T-helper 1 cell treated with Interleukin-12 subunit alpha and Interleukin-12 subunit beta and Interleukin-4 antibody, amounts not matched to agents 30 μg/mL and 1 μg/mL, for 36 hours (primary cell): Measurements from ENCODE around the gene NMB.
"Not testable (repeated sequence)": the region's sequence is repeated elsewhere in the genome, so short reads cannot be mapped to it uniquely, and the experiment has no call there.

Experiments
- H3K27ac Mint-ChIP-seq: one replicate; pipeline ENCODE4 v1.8.0; 2021; ENCODE audit warnings: mild to moderate bottlenecking, mixed read lengths
- H3K27me3 Mint-ChIP-seq: one replicate; pipeline ENCODE4 v1.8.0; 2021; ENCODE audit warnings: low read depth, mixed read lengths
- H3K36me3 Mint-ChIP-seq: one replicate; pipeline ENCODE4 v1.8.0; 2021; ENCODE audit warnings: low read depth, mixed read lengths
- H3K4me1 Mint-ChIP-seq: one replicate; pipeline ENCODE4 v1.8.0; 2021; ENCODE audit warnings: low read depth, mixed read lengths
- H3K4me3 Mint-ChIP-seq: one replicate; pipeline ENCODE4 v1.8.0; 2021; ENCODE audit warnings: mild to moderate bottlenecking, moderate library complexity, mixed read lengths
- H3K9me3 Mint-ChIP-seq: one replicate; pipeline ENCODE4 v1.8.0; 2021; ENCODE audit warnings: mixed read lengths

Gene NMB, protein sequence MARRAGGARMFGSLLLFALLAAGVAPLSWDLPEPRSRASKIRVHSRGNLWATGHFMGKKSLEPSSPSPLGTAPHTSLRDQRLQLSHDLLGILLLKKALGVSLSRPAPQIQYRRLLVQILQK

GRCh38 chr15:84658080-84658787, at the start of gene NMB:
NMB (minus strand) TSS chr15:84658199; CDS start chr15:84658152, 47 bp downstream.
- Mint-ChIP-seq H3K27me3 (no peaks in the 10 kb centered on the region), H3K4me3 (peak within 1 kb of the TSS; percentile 78), H3K4me1 (peaks cover 21% of the 10 kb centered on the region), H3K36me3 (peaks cover 4% of the 10 kb centered on the region), H3K27ac (peak within 1 kb of the TSS; percentile 55), H3K9me3 (no peaks in the 10 kb centered on the region)

DNA sequence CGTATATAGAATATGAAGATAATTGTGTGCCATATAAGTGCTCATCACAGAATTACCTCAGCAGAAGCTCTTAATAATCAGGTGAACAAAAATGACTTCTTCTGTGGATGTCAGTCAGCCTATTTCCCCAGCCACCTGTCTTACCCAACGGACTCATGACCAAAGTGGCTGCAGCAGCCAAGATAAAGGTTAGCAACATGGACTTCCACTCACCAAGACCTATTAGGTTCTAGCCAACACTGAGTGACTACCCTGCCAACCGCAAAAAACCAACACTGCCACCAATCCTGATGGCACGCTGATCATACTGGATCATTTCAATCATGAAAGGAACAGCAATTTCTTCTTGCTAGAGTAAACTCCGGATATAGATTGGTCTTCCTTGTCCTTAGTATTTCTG, 45.8 kb upstream of the NMB start:
- no peaks in the 10 kb centered on the region for H3K27me3 Mint-ChIP-seq
- no peak overlapping the region for H3K4me3 Mint-ChIP-seq
- peaks cover 35% of the 10 kb centered on the region for H3K4me1 Mint-ChIP-seq
- H3K36me3 Mint-ChIP-seq, result peaks cover 17% of the 10 kb centered on the region
- H3K9me3 Mint-ChIP-seq, result no peaks in the 10 kb centered on the region
- no peak overlapping the region for H3K27ac Mint-ChIP-seq

DNA sequence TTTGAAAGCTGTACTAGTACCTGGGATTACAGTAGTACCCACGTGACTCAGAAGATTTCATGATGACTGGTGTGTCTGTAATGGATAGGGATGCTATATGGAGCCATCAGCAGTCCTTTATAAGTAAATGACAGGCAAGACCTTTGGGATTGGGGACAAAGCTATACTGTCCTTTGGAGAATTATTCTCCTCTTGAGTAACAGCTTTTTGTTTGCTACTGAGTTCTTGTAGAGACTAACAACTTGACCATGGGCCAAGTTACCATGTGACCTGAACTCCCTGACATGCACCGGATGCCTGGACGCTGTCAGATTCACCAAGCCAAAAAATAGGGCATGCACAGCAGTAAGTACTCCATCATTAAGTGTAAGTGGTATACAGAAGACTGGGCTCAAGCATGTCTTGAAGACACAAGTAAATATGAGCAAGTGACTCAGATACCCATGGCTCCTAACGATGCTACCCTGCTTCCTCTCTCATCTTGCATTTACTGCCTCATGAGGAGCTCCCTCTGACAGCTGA, 45.0 kb upstream of the NMB start:
- H3K4me3 Mint-ChIP-seq, result no peak overlapping the region
- no peaks in the 10 kb centered on the region for H3K9me3 Mint-ChIP-seq
- H3K27me3 Mint-ChIP-seq, result no peaks in the 10 kb centered on the region
- H3K27ac Mint-ChIP-seq, result no peak overlapping the region
- H3K36me3 Mint-ChIP-seq, result peaks cover 12% of the 10 kb centered on the region
- H3K4me1 Mint-ChIP-seq, result peaks cover 28% of the 10 kb centered on the region

- Mint-ChIP-seq H3K4me1 (peaks cover 29% of the 10 kb centered on the region), H3K4me3 (no peak overlapping the region), H3K27ac (no peak overlapping the region), H3K36me3 (peaks cover 5% of the 10 kb centered on the region), H3K27me3 (no peaks in the 10 kb centered on the region), H3K9me3 (no peaks in the 10 kb centered on the region)
Observed at GRCh38 chr15:84699538-84700191, 41.7 kb upstream of the NMB start.

GRCh38 chr15:84697236-84697990, 39.4 kb upstream of the NMB start:
- H3K4me1 Mint-ChIP-seq, result peaks cover 22% of the 10 kb centered on the region
- no peak overlapping the region for H3K4me3 Mint-ChIP-seq
- no peaks in the 10 kb centered on the region for H3K9me3 Mint-ChIP-seq
- H3K27ac Mint-ChIP-seq, result no peak overlapping the region
- H3K27me3 Mint-ChIP-seq, result no peaks in the 10 kb centered on the region
- H3K36me3 Mint-ChIP-seq, result peaks cover 6% of the 10 kb centered on the region

DNA sequence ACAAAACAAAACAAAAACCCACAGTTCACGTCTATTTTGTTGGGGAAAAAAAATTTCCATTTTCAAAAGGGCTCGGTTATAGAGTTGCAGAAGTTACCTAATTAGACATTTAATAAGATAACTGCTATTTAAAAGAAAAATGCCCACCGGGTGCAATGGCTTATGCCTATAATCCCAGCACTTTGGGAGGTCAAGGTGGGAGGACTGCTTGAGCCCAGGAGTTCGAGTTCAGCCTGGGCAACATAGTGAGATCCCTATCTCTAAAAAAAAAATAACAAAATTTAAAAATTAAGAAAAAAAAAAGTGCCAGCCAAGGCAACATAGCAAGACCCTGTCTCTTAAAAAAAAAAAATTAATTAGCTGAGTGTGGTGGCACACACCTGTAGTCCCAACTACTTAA, 38.8 kb upstream of the NMB start:
- no peak overlapping the region for H3K27ac Mint-ChIP-seq
- peaks cover 10% of the 10 kb centered on the region for H3K36me3 Mint-ChIP-seq
- H3K27me3 Mint-ChIP-seq, result no peaks in the 10 kb centered on the region
- H3K9me3 Mint-ChIP-seq, result no peaks in the 10 kb centered on the region
- H3K4me3 Mint-ChIP-seq, result no peak overlapping the region
- H3K4me1 Mint-ChIP-seq, result peaks cover 22% of the 10 kb centered on the region

- Mint-ChIP-seq H3K4me3 (no peak overlapping the region), H3K4me1 (peaks cover 5% of the 10 kb centered on the region), H3K27me3 (no peaks in the 10 kb centered on the region), H3K27ac (no peak overlapping the region), H3K36me3 (peaks cover 32% of the 10 kb centered on the region), H3K9me3 (no peaks in the 10 kb centered on the region)
Observed at GRCh38 chr15:84690342-84690741, 32.3 kb upstream of the NMB start.

- Mint-ChIP-seq H3K27me3 (no peaks in the 10 kb centered on the region), H3K9me3 (no peaks in the 10 kb centered on the region), H3K4me1 (peaks cover 5% of the 10 kb centered on the region), H3K4me3 (no peak overlapping the region), H3K27ac (no peak overlapping the region), H3K36me3 (peaks cover 36% of the 10 kb centered on the region)
Observed at GRCh38 chr15:84689858-84690257, 31.9 kb upstream of the NMB start.

DNA sequence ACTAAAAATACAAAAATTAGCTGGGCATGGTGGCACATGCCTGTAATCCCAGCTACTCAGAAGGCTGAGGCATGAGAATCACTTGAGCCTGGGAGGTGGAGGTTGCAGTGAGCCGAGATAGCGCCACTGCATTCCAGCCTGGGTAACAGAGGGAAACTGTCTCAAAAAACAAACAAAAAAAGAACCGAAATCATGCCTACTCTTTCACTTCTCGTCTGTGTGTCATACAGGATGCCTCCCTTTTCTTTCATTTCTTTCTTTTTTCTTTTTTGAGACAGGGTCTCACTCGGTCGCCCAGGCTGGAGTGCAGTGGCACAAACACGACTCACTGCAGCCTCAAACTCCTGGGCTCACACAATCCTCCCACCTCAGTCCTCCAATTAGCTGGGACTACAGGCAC, 28.4 kb upstream of the NMB start:
- not testable (repeated sequence) for H3K9me3 Mint-ChIP-seq, H3K27ac Mint-ChIP-seq, H3K27me3 Mint-ChIP-seq, H3K4me3 Mint-ChIP-seq, H3K4me1 Mint-ChIP-seq
- peaks cover 44% of the 10 kb centered on the region for H3K36me3 Mint-ChIP-seq

DNA sequence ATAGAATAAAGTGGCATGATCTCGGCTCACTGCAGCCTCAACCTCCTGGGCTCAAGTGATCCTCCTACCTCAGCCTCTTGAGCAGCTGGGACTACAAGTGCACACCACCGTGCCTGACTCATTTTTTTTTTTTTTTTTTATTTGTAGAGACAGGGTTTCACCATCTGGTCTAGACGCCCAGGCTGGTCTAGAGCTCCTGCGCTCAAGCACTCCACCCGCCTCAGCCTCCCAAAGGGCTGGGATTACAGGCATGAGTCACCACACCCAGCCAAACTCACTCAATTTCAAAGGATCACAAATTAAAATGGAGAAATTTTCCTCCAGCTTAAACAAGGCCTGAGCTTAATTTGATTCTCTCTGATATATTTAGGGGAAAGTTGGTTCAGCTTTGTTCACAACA, 27.3 kb upstream of the NMB start:
- no peak overlapping the region for H3K4me3 Mint-ChIP-seq
- peaks cover 5% of the 10 kb centered on the region for H3K4me1 Mint-ChIP-seq
- no peaks in the 10 kb centered on the region for H3K27me3 Mint-ChIP-seq
- no peaks in the 10 kb centered on the region for H3K9me3 Mint-ChIP-seq
- no peak overlapping the region for H3K27ac Mint-ChIP-seq
- peaks cover 39% of the 10 kb centered on the region for H3K36me3 Mint-ChIP-seq

GRCh38 chr15:84684092-84684491, 26.1 kb upstream of the NMB start:
- peaks cover 43% of the 10 kb centered on the region for H3K36me3 Mint-ChIP-seq
- no peak overlapping the region for H3K4me3 Mint-ChIP-seq
- no peak overlapping the region for H3K27ac Mint-ChIP-seq
- H3K9me3 Mint-ChIP-seq, result no peaks in the 10 kb centered on the region
- no peaks in the 10 kb centered on the region for H3K27me3 Mint-ChIP-seq
- peaks cover 5% of the 10 kb centered on the region for H3K4me1 Mint-ChIP-seq

DNA sequence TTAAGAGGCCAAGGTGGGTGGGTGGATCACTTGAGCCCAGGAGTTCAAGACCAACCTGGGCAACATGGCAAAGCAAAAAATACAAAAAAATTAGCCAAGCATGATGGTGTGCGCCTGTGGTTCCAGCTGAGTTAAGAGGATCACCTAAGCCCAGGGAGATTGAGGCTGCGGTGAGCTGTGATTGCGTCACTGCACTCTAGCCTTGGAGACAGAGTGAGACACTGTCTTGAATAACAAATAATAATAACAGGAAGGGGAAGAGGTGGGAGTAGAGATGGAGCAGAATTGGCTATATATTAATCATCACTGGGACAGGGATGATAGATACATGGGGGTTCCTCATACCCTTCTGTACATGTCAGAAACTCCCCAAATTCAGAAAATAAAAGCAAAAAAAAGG, 23.8 kb upstream of the NMB start:
- H3K4me1 Mint-ChIP-seq, result peaks cover 5% of the 10 kb centered on the region
- H3K27me3 Mint-ChIP-seq, result no peaks in the 10 kb centered on the region
- H3K9me3 Mint-ChIP-seq, result no peaks in the 10 kb centered on the region
- H3K27ac Mint-ChIP-seq, result no peak overlapping the region
- no peak overlapping the region for H3K4me3 Mint-ChIP-seq
- H3K36me3 Mint-ChIP-seq, result peaks cover 35% of the 10 kb centered on the region

DNA sequence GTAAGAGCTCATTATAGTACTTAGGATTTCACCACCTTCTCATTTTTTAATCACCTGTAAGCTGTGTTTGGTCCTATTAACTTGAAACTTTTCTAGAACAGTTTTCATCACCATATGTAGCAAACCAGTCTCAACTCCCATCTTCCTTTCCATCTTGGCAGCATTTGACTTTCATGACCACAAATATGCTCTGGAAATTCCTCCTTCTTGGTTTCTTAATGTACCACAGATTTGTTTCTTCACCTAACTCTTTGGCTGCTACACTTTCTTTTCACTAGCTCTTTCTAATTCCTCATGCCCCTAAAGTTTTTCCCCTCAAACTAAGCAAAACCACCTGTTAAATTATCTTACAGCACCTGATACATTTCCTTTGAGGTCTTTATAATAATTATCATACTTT, 13.2 kb upstream of the NMB start:
- no peaks in the 10 kb centered on the region for H3K27me3 Mint-ChIP-seq
- H3K4me1 Mint-ChIP-seq, result peaks cover 16% of the 10 kb centered on the region
- H3K36me3 Mint-ChIP-seq, result peaks cover 44% of the 10 kb centered on the region
- H3K4me3 Mint-ChIP-seq, result no peak overlapping the region
- no peaks in the 10 kb centered on the region for H3K9me3 Mint-ChIP-seq
- no peak overlapping the region for H3K27ac Mint-ChIP-seq

DNA sequence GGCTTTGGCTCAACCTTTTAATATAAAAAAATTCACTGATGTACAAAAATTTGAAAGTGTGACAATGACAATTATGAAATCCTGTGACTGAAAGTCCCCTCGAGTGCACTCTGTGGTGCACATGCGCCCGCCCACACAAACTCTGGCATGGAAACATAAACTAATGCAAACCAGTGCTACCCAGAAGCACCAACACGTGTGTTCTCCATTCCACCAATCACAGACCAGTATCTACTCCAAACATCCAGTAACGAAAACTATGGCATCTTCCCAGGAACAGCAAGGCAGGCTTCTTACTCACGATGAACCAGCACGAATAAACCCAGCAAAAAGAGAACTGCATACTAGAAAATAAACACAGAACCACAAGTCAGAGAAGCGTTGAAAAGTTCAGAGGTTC, 11.7 kb upstream of the NMB start:
- no peak overlapping the region for H3K27ac Mint-ChIP-seq
- H3K9me3 Mint-ChIP-seq, result no peaks in the 10 kb centered on the region
- peaks cover 45% of the 10 kb centered on the region for H3K36me3 Mint-ChIP-seq
- no peaks in the 10 kb centered on the region for H3K27me3 Mint-ChIP-seq
- H3K4me1 Mint-ChIP-seq, result peaks cover 15% of the 10 kb centered on the region
- H3K4me3 Mint-ChIP-seq, result no peak overlapping the region
